Rectal smooth muscle tissue (tissue), 1 donor: ENCODE results near the gene CAMKK2.
A peak's percentile ranks its signal among the peaks of the same experiment; 100 is the strongest.

Experiments
- H3K27ac ChIP-seq: one replicate; pipeline ENCODE4 v1.7.0; 2013; ENCODE audit warnings: low read depth, low read length, inconsistent platforms
- H3K27me3 ChIP-seq: one replicate; pipeline ENCODE4 v1.7.0; 2013; ENCODE audit warnings: low read length; ENCODE audit not compliant: control insufficient read depth, insufficient read depth
- H3K36me3 ChIP-seq: one replicate; pipeline ENCODE4 v1.7.0; 2013; ENCODE audit warnings: low read length; ENCODE audit not compliant: control insufficient read depth, insufficient read depth
- H3K4me1 ChIP-seq: one replicate; pipeline ENCODE4 v1.7.0; 2013; ENCODE audit warnings: low read length; ENCODE audit not compliant: control insufficient read depth, insufficient read depth
- H3K4me3 ChIP-seq: one replicate; pipeline ENCODE4 v1.7.0; 2013; ENCODE audit warnings: low read length
- H3K9ac ChIP-seq: one replicate; pipeline ENCODE4 v1.7.0; 2013; ENCODE audit warnings: low read length

Gene CAMKK2

GRCh38 chr12:121295746-121296617 is 527 bp downstream of the CAMKK2 start:
- Histone ChIP-seq H3K36me3 (no peaks in the 10 kb centered on the region), H3K27me3 (no peaks in the 10 kb centered on the region), H3K27ac (no peak overlapping the region), H3K4me3 (peak overlapping the region; percentile 77), H3K9ac (peak overlapping the region; percentile 84), H3K4me1 (peaks cover 5% of the 10 kb centered on the region)

GRCh38 chr12:121295116-121295745 is 1.3 kb downstream of the CAMKK2 start:
- no peaks in the 10 kb centered on the region for H3K36me3 ChIP-seq
- H3K9ac ChIP-seq = no peak overlapping the region
- no peaks in the 10 kb centered on the region for H3K27me3 ChIP-seq
- H3K27ac ChIP-seq = no peak overlapping the region
- peak overlapping the region; percentile 77 for H3K4me3 ChIP-seq
- peaks cover 5% of the 10 kb centered on the region for H3K4me1 ChIP-seq

- H3K9ac ChIP-seq = no peak overlapping the region
- no peak overlapping the region for H3K4me3 ChIP-seq
- peaks cover 5% of the 10 kb centered on the region for H3K4me1 ChIP-seq
- H3K27me3 ChIP-seq = no peaks in the 10 kb centered on the region
- H3K36me3 ChIP-seq = no peaks in the 10 kb centered on the region
- no peak overlapping the region for H3K27ac ChIP-seq
Observed at GRCh38 chr12:121294151-121294889, 2.2 kb downstream of the CAMKK2 start.

- H3K4me1 ChIP-seq = peaks cover 5% of the 10 kb centered on the region
- no peaks in the 10 kb centered on the region for H3K36me3 ChIP-seq
- H3K9ac ChIP-seq = no peak overlapping the region
- H3K27ac ChIP-seq = no peak overlapping the region
- no peak overlapping the region for H3K4me3 ChIP-seq
- H3K27me3 ChIP-seq = no peaks in the 10 kb centered on the region
Observed at GRCh38 chr12:121293603-121294002, 2.9 kb downstream of the CAMKK2 start.

- Histone ChIP-seq H3K4me3 (no peak overlapping the region), H3K4me1 (peaks cover 4% of the 10 kb centered on the region), H3K36me3 (no peaks in the 10 kb centered on the region), H3K27ac (no peak overlapping the region), H3K27me3 (no peaks in the 10 kb centered on the region), H3K9ac (no peak overlapping the region)
Observed at GRCh38 chr12:121290410-121290809, 6.1 kb downstream of the CAMKK2 start.

GRCh38 chr12:121289962-121290361 is 6.5 kb downstream of the CAMKK2 start:
- Histone ChIP-seq H3K27me3 (no peaks in the 10 kb centered on the region), H3K9ac (no peak overlapping the region), H3K36me3 (no peaks in the 10 kb centered on the region), H3K27ac (no peak overlapping the region), H3K4me3 (no peak overlapping the region), H3K4me1 (no peaks in the 10 kb centered on the region)

GRCh38 chr12:121288986-121289385 is 7.5 kb downstream of the CAMKK2 start:
- Histone ChIP-seq H3K36me3 (no peaks in the 10 kb centered on the region), H3K27ac (no peak overlapping the region), H3K9ac (no peak overlapping the region), H3K27me3 (no peaks in the 10 kb centered on the region), H3K4me1 (no peaks in the 10 kb centered on the region), H3K4me3 (no peak overlapping the region)

- H3K4me3 ChIP-seq = no peak overlapping the region
- no peaks in the 10 kb centered on the region for H3K27me3 ChIP-seq
- no peaks in the 10 kb centered on the region for H3K36me3 ChIP-seq
- no peaks in the 10 kb centered on the region for H3K4me1 ChIP-seq
- no peak overlapping the region for H3K27ac ChIP-seq
- H3K9ac ChIP-seq = no peak overlapping the region
Observed at GRCh38 chr12:121288158-121288845, 8.2 kb downstream of the CAMKK2 start.

GRCh38 chr12:121287267-121287954 is 9.1 kb downstream of the CAMKK2 start:
- no peak overlapping the region for H3K27ac ChIP-seq
- no peak overlapping the region for H3K4me3 ChIP-seq
- H3K9ac ChIP-seq = no peak overlapping the region
- H3K4me1 ChIP-seq = no peaks in the 10 kb centered on the region
- no peaks in the 10 kb centered on the region for H3K36me3 ChIP-seq
- no peaks in the 10 kb centered on the region for H3K27me3 ChIP-seq

- no peak overlapping the region for H3K27ac ChIP-seq
- H3K4me1 ChIP-seq = no peaks in the 10 kb centered on the region
- H3K27me3 ChIP-seq = no peaks in the 10 kb centered on the region
- no peak overlapping the region for H3K4me3 ChIP-seq
- H3K36me3 ChIP-seq = no peaks in the 10 kb centered on the region
- no peak overlapping the region for H3K9ac ChIP-seq
Observed at GRCh38 chr12:121285856-121286255, 10.7 kb downstream of the CAMKK2 start.

- Histone ChIP-seq H3K9ac (no peak overlapping the region), H3K4me3 (no peak overlapping the region), H3K36me3 (no peaks in the 10 kb centered on the region), H3K27me3 (no peaks in the 10 kb centered on the region), H3K27ac (no peak overlapping the region), H3K4me1 (no peaks in the 10 kb centered on the region)
Observed at GRCh38 chr12:121284551-121285390, 11.7 kb downstream of the CAMKK2 start.
